Small intestine (tissue), 7 donors: Measurements from ENCODE around the gene SH3RF3. TPM values are rescaled to one million over a fixed set of nuclear protein-coding genes. Genes with fewer than 3 reads are reported as not detected.

Experiments used
- DNase-seq, 2 donors: peaks; one replicate each; pipeline versions ENCODE4 v3.0.0 to v3.0.0-alpha.2; 2013
- FAIRE-seq: peaks from 2 replicates; lab custom pipeline; 2012; peaks lifted over from hg19 to GRCh38; lab: Jason Lieb, UNC
- H3K27ac ChIP-seq, 3 donors: one replicate each; pipeline ENCODE4 v1.5.1; 2013; ENCODE audit warnings: low read length in 2 of 3, mild to moderate bottlenecking in 2 of 3, control low read depth in 1 of 3, inconsistent platforms in 1 of 3, low read depth in 1 of 3, moderate library complexity in 1 of 3
- H3K27me3 ChIP-seq, 3 donors: one replicate each; pipeline ENCODE4 v1.6.1; 2013; ENCODE audit warnings: low read length in 3 of 3, inconsistent platforms in 1 of 3; ENCODE audit not compliant: control insufficient read depth in 3 of 3, insufficient read depth in 3 of 3
- H3K36me3 ChIP-seq, 3 donors: one replicate each; pipeline ENCODE4 v1.6.1; 2013; ENCODE audit warnings: low read length in 3 of 3, inconsistent platforms in 1 of 3, low read depth in 1 of 3, mild to moderate bottlenecking in 1 of 3, moderate library complexity in 1 of 3; ENCODE audit not compliant: control insufficient read depth in 3 of 3, insufficient read depth in 2 of 3
- H3K4me1 ChIP-seq, 3 donors: one replicate each; pipeline ENCODE4 v1.6.1; 2013; ENCODE audit warnings: low read length in 2 of 3, inconsistent platforms in 1 of 3, low read depth in 1 of 3, mild to moderate bottlenecking in 1 of 3, moderate library complexity in 1 of 3; ENCODE audit not compliant: control insufficient read depth in 3 of 3, insufficient read depth in 2 of 3
- H3K4me3 ChIP-seq, 3 donors: one replicate each; pipeline ENCODE4 v1.5.1; 2013; ENCODE audit warnings: low read length in 3 of 3, control low read depth in 1 of 3, inconsistent platforms in 1 of 3, low read depth in 1 of 3, mild to moderate bottlenecking in 1 of 3, moderate library complexity in 1 of 3
- H3K9me3 ChIP-seq, 2 donors: one replicate each; pipeline ENCODE4 v1.6.1; 2013; ENCODE audit warnings: low read depth in 1 of 2, low read length in 1 of 2; ENCODE audit not compliant: control insufficient read depth in 2 of 2, insufficient read depth in 1 of 2
- WGBS, 3 donors: extraction: QIAGEN DNeasy Blood & Tissue Kit; methylation state at CpG; one replicate each; pipeline ENCODE4 v1.1.7; 2013; 5-methylcytosine and 5-hydroxymethylcytosine counted together
- polyA plus RNA-seq, 4 donors: library from polyadenylated mRNA; stranded (reverse) in 3 of 4; unstranded in 1 of 4; fragments of 200-250 nt in 3 of 4; fragments of 120-200 nt in 1 of 4; gene quantifications; one replicate each; pipeline versions ENCODE4 v1.2.1 to v1.2.3, GENCODE V29; 2013
- donor health status: healthy with polysubstance abuse.
- donor health status: control.
- donor health status: control.
- donor health status: Bipolar disorder and iron deficiency.
- donor health status: healthy.

Gene SH3RF3
- polyA plus RNA-seq, 4 donors, result 0.22 to 3.9 (median 1.2) TPM

DNA sequence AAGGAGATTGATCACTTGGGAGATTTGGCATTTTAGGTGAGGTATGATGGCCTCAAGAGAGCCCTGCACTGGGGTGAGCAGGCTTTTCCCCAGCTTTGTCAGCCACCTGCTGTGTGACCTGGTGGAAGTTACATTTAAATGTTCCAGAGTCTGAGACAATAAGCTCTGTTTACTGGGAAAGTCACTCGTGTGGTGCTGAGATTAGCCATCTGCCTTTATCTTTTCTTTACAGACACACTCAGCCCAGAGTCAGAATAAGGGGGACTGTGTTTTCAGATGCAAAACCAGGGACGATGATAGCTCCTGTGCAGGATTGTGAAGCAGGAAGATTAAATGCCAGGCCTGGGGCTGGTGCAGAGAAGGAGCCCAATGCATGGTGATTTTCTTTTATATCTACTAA, 47.9 kb downstream of the SH3RF3 start:
- H3K4me3 ChIP-seq, result no peak overlapping the region
- no peaks in the 10 kb centered on the region for H3K36me3 ChIP-seq
- H3K27me3 ChIP-seq, result peaks cover 0 to 4% (median 0%) of the 10 kb centered on the region in 3 donors
- peaks cover 0 to 20% of the 10 kb centered on the region in 2 donors for H3K9me3 ChIP-seq
- FAIRE-seq (no peak), DNase-seq (no peak)
- H3K4me1 ChIP-seq, result no peaks in the 10 kb centered on the region
- no peak overlapping the region for H3K27ac ChIP-seq
- WGBS, 3 donors, result 34 to 47% (median 36%) methylated on average over 2 of the region's 2 CpGs

- H3K36me3 ChIP-seq, result no peaks in the 10 kb centered on the region
- DNase-seq, result no peak
- no peaks in the 10 kb centered on the region for H3K4me1 ChIP-seq
- H3K4me3 ChIP-seq, result no peak overlapping the region
- no peak for FAIRE-seq
- H3K27ac ChIP-seq, result no peak overlapping the region
- peaks cover 0 to 4% (median 0%) of the 10 kb centered on the region in 3 donors for H3K27me3 ChIP-seq
- peaks cover 0 to 24% of the 10 kb centered on the region in 2 donors for H3K9me3 ChIP-seq
Measured at GRCh38 chr2:109177635-109178034, 48.6 kb downstream of the SH3RF3 start.

DNA sequence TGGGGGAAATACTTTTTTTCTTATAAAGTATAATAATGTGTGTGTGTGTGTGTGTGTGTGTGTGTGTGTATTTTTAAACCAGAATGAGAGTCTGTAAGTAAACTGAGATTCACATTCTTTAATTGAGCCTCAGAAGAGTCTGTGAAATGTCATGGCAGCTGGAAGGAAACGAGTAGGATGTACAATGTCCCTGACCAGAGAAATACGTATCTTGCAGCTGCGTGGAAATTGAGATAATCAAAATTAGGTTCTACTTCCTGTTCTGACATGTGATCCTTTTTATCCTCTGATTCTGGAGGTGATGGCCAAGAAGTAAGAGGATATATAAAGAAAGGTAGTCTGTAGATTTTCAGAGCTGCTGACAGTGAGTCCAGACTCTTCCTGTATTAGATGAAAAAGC, 50.0 kb downstream of the SH3RF3 start:
- Histone ChIP-seq H3K9me3 (peaks cover 0 to 24% of the 10 kb centered on the region in 2 donors), H3K4me3 (no peak overlapping the region), H3K27me3 (no peaks in the 10 kb centered on the region), H3K4me1 (no peaks in the 10 kb centered on the region), H3K27ac (no peak overlapping the region), H3K36me3 (no peaks in the 10 kb centered on the region)
- DNase-seq, result no peak
- 63 to 73% (median 71%) methylated on average over 3 of the region's 3 CpGs for WGBS, 3 donors
- no peak for FAIRE-seq

DNA sequence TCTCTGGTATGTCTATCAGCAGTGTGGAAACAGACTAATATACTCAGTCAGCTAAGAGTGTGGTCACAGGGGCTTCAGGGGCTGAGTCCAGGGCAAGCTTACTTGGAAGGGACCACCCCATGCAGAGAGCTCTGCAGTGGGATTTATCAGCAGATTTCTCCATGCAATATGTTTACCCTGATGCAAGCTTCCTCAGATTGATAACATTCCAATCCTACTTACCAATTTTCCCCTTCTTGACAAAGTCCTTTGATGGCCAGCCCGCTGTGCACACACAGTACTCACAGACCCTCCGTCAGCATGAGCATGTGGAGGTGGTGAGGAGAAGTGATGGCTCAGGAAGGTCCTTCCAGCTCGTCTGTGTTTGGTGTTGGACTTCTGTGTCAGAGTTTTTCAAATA, 51.8 kb downstream of the SH3RF3 start:
- DNase-seq (no peak), FAIRE-seq (no peak)
- 78 to 91% (median 85%) methylated on average over 3 of the region's 3 CpGs for WGBS, 3 donors
- no peak overlapping the region for H3K27ac ChIP-seq
- H3K27me3 ChIP-seq, result no peaks in the 10 kb centered on the region
- no peaks in the 10 kb centered on the region for H3K36me3 ChIP-seq
- no peak overlapping the region for H3K4me3 ChIP-seq
- peaks cover 0 to 19% of the 10 kb centered on the region in 2 donors for H3K9me3 ChIP-seq
- no peaks in the 10 kb centered on the region for H3K4me1 ChIP-seq

GRCh38 chr2:109182426-109182825, 53.4 kb downstream of the SH3RF3 start:
- Histone ChIP-seq H3K36me3 (no peaks in the 10 kb centered on the region), H3K4me1 (no peaks in the 10 kb centered on the region), H3K27ac (no peak overlapping the region), H3K4me3 (no peak overlapping the region), H3K27me3 (no peaks in the 10 kb centered on the region), H3K9me3 (peaks cover 0 to 19% of the 10 kb centered on the region in 2 donors)
- FAIRE-seq, result no peak
- no peak for DNase-seq
- WGBS, 3 donors, result 97 to 100% (median 98%) methylated on average over 2 of the region's 2 CpGs

GRCh38 chr2:109183871-109184270, 54.9 kb downstream of the SH3RF3 start:
- H3K9me3 ChIP-seq, result peaks cover 0 to 19% of the 10 kb centered on the region in 2 donors
- H3K27ac ChIP-seq, result no peak overlapping the region
- no peaks in the 10 kb centered on the region for H3K27me3 ChIP-seq
- no peak for FAIRE-seq
- no peak for DNase-seq
- no peaks in the 10 kb centered on the region for H3K36me3 ChIP-seq
- H3K4me1 ChIP-seq, result no peaks in the 10 kb centered on the region
- 76 to 93% (median 89%) methylated on average over 4 of the region's 4 CpGs for WGBS, 3 donors
- no peak overlapping the region for H3K4me3 ChIP-seq

DNA sequence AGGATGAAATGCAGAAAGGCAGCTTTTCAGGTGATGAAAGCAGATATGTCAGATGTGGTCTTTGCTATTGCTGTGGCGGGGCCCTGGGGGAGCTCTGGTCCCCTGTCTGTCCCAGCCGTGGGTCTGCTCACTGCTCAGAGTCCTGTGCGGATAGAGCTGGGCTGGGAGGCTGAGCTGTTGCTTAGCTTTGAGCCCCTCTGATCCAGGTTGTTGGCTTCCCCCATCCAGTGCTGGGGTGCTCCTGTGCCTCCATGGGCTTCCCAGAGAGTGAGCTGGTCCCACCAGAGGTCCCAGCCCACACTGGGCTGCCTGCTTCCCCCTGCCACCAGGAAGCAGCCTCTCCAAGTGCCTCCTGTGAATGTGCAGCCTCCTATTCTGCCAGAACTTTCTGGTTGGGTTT, 55.4 kb downstream of the SH3RF3 start:
- no peak overlapping the region for H3K27ac ChIP-seq
- H3K27me3 ChIP-seq, result no peaks in the 10 kb centered on the region
- WGBS, 3 donors, result 84 to 95% (median 93%) methylated on average over 3 of the region's 3 CpGs

DNA sequence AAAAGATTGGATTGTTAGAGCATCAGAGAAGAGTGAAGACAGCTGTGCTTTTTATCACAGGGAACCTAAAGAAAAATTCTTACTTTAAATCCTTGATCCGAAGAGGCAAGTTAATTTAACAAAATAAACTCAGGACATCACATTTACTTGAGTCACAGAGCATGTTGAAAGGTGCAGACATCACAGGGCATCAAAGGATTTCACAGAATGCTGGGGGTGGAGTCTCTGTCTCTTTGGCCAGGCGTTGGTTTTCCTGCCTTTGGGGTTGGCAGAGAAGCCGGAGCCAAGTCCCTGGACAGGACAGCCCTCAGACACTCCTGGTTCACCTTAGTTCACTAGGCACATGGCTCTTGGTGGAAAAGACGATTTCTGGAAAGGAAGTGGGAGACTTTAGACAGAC, 56.3 kb downstream of the SH3RF3 start:
- H3K27me3 ChIP-seq, result no peaks in the 10 kb centered on the region
- peaks cover 0 to 8% of the 10 kb centered on the region in 2 donors for H3K9me3 ChIP-seq
- no peak for DNase-seq
- no peaks in the 10 kb centered on the region for H3K4me1 ChIP-seq
- 56 to 62% (median 61%) methylated on average over 4 of the region's 4 CpGs for WGBS, 3 donors
- FAIRE-seq, result no peak
- no peaks in the 10 kb centered on the region for H3K36me3 ChIP-seq
- peak overlapping the region in 1 of 3 donors; percentile 11 for H3K27ac ChIP-seq
- H3K4me3 ChIP-seq, result no peak overlapping the region

More for the DNA sequence above, 55.4 kb downstream of the SH3RF3 start:
- no peak for FAIRE-seq
- H3K4me3 ChIP-seq, result no peak overlapping the region
- H3K4me1 ChIP-seq, result no peaks in the 10 kb centered on the region
- no peak for DNase-seq
- H3K9me3 ChIP-seq, result peaks cover 0 to 16% of the 10 kb centered on the region in 2 donors
- H3K36me3 ChIP-seq, result no peaks in the 10 kb centered on the region
